GM18870 (cell line): ENCODE measurements around the gene TLN1.
A peak's percentile ranks its signal among the peaks of the same experiment; 100 is the strongest.

ENCODE experiments used
- ATAC-seq: cut with Tn5 transposase; IDR thresholded peaks from one replicate; pipeline ENCODE4 v1.9.1; 2021; ENCODE audit warnings: moderate library complexity; ENCODE audit not compliant: unreplicated experiment

The TLN1 gene

DNA sequence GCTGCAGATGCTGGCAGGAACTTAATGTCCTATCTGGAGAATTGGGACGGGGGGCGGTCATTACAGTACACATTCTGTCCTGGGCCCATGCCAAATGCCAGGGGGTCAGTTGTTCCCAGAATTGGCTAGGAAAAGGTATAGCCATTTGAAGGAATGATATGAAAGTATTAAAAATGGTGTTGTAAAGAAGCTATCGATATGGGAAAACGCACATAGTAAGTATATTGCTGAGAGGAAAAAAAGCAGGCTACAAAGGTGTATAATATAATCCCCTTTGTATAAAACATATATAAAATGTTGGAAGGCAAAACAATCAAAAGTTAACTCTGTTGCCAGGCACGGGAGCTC, 66.5 kb downstream of the TLN1 start:
- no peak for ATAC-seq

DNA sequence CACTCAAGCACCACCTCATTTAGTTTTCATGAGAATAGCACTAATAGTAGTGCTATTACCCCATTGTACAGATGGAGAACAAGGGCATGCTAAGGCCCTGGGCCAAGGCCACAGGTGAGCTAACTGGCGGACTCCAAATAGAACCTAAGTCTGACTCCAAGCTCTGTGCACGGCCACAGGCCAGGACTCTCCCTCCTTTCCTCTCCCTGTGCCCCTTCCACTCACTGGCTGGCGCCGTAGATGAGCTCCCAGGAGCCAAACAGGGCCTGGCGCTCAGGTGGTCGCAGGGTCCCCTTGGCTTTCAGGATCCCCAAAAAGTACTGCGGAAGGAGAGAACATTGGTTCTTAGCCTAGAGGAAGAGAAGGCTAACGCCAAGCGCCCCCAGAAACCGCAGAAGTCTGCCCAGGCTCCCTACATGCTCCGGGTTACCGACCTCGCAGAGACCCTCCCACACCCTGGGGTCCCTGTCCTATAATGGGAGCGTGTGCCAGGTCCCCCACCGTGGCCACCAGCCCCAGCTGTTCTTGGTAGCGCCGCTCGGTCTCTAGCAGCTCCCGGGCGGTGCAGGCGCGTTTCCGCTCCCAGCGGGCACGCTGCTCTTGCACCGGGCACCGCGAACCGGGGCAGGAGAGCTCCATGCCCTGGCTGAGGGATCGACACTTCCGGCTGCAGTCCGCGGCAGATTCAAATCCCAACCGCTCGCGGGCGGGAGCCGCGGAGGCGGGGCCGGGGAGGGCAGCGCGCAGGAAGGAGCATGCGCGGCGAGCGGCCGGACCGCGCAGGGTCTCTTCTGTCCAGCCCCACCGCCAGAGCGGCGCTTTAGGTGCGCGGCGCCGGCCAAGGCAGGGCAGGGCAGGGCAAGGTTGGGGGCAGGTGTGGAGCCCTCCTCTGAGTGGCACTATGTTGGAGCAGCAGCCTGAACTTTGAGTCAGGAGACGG, 67.2 kb downstream of the TLN1 start, which contains the start of gene ARHGEF39:
TSS of gene ARHGEF39 (minus strand) at position 665 of the 940 bp plus-strand sequence. CDS start at position 639, 26 bp downstream.
- ATAC-seq: no peak

DNA sequence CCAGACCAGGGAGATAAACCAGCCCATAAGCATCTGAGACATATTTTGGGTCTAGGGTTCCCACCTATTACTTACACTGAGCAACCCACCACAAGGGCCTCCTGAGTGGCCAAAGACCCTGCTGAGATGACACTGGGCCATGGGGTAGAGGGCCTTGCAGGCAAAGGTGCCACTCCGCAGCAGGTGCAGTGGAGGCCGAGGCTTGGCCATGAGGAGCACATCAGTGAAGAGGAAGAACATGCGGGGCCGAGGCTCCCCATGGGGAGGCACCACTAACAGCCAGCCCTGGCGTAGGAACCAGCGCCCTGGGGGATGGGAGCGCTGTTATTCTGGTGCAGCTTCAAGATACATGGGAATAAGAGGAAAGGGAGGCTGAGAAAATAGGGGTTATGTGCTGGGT, 69.6 kb downstream of the TLN1 start:
- ATAC-seq: no peak

- no peak for ATAC-seq
Observed at GRCh38 chr9:35661756-35662350, 70.1 kb downstream of the TLN1 start.

GRCh38 chr9:35660966-35661415, 71.0 kb downstream of the TLN1 start:
- no peak for ATAC-seq

DNA sequence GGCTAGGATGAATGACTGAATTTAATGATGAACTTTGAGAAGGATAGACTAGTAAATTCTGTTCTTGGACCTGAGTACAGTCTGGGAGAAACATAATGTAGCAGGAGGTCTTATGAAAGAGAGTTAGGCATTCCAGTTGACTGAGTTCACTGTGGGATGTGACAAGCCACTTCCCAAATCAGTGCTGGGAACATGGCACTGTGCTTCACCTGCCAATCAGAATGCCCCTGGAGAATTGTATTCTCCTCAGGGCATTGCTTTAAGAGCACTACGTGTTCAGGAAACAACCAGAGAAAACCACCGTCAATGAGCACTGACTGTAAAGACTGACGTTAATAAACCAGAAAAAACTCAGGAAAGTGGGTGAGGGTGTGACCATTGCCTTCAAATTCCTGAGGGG, 72.7 kb downstream of the TLN1 start:
- no peak for ATAC-seq

GRCh38 chr9:35658968-35659220, 73.1 kb downstream of the TLN1 start:
- ATAC-seq: no peak

DNA sequence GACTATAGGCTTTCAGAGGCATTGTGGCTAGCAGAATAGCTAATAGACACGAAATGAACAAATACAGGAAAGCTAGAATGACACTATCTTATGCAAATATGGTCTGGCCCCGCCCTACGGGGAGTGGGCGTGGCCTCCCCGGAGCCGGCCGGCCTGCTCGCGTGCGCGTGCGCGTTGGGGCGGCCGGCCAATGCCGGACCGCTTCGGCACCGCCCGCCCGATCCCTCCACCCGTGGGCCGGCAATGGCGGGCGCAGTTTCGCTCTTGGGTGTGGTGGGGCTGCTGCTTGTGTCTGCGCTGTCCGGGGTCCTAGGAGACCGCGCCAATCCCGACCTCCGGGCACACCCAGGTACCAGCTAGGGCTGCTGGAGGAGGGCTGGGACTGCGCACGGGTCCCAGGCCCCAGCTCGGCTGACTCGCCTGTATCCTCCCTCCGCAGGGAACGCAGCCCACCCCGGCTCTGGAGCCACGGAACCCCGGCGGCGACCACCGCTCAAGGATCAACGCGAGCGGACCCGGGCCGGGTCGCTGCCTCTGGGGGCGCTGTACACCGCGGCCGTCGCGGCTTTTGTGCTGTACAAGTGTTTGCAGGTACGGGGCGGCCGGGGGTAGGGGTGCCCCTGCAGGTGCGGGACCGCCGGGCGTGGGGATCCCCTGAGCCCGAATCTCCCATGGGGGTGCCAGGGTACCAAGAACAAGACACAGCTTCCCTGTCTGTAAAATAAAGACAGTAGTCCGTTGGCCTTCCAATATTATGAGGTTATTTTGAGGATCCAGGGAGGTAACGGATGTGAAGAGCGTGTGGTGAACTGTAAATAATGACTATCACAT, 73.6 kb downstream of the TLN1 start, which contains the start of gene CCDC107:
TSS of gene CCDC107 (plus strand) at position 156 of the 831 bp plus-strand sequence. CDS start at position 244, 88 bp downstream.
- peak; percentile 45 for ATAC-seq

- peak; percentile 87 for ATAC-seq
Observed at GRCh38 chr9:35657546-35658136, 74.4 kb downstream of the TLN1 start, which contains the start of gene RMRP. TSS of gene RMRP (minus strand) at chr9:35658019.

DNA sequence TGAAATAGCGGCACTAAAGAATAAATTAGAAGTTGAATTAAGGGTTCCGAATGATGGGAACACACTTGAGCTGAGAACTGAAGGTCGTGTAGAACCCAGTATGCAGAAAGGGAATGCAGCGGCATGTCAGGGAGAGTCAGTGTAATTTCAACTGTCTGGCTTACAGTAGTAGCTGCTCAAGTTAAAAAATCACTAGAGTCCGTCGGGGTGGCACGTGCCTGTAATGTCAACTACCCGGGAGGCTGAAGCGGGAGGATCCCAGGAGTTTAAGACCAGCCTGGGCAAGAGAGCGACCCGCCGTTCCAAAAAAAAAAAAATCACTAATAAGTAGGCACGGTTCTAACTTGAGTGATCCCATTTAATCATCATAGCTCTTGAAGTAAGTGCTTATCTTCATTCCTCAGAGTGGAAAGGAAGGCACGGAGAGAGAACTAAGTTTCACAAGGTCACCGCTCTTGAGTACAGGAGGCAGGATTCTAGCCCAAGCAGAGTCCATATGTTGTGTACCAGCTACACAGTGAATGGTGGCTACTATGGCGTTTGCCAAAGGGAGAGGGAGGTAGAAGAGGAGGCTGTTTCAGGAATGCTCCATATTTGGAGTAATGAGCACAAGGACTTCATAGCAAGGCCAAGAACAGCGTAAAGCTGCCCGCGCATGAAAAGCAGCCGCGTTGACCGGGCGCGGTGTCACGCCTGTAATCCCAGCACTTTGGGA, 75.0 kb downstream of the TLN1 start:
- no peak for ATAC-seq

DNA sequence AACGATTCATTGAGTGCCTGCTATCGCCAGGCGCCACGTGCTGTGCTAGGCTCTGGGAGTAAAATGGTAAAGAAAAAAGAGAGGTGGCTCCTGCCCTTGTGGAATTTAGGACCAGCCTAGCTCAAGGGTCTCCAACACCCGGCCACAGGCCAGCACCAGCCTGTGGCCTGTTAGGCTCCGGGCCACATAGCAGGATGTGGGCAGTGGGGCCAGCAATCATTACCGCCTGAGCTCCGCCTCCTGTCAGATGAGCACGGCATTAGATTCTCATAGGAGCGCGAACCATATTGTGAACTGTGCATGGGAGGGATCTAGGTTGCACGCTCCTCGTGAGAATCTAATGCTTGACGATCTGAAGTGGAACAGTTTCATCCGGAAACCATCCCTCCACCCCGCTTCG, 75.6 kb downstream of the TLN1 start:
- ATAC-seq: no peak

GRCh38 chr9:35653611-35654010, 78.4 kb downstream of the TLN1 start:
- ATAC-seq: no peak

DNA sequence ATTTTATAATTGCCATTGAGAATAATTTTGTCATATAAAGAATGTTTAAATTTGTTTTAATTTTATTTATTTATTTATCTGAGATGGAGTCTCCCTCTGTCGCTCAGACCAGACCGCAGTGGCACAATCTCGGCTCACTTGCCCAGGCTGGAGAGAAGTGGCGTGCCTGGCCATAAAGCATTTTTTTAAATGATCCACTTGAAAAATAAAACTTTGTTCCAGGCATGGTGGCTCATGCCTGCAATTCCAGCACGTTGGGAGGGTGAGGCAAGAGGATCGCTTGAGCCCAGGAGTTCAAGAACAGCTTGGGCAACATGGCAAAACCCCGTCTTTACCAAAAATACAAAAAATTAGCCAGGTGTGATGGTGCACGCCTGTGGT, 79.2 kb downstream of the TLN1 start:
- no peak for ATAC-seq

GRCh38 chr9:35651956-35652828, 79.8 kb downstream of the TLN1 start:
- ATAC-seq: no peak

DNA sequence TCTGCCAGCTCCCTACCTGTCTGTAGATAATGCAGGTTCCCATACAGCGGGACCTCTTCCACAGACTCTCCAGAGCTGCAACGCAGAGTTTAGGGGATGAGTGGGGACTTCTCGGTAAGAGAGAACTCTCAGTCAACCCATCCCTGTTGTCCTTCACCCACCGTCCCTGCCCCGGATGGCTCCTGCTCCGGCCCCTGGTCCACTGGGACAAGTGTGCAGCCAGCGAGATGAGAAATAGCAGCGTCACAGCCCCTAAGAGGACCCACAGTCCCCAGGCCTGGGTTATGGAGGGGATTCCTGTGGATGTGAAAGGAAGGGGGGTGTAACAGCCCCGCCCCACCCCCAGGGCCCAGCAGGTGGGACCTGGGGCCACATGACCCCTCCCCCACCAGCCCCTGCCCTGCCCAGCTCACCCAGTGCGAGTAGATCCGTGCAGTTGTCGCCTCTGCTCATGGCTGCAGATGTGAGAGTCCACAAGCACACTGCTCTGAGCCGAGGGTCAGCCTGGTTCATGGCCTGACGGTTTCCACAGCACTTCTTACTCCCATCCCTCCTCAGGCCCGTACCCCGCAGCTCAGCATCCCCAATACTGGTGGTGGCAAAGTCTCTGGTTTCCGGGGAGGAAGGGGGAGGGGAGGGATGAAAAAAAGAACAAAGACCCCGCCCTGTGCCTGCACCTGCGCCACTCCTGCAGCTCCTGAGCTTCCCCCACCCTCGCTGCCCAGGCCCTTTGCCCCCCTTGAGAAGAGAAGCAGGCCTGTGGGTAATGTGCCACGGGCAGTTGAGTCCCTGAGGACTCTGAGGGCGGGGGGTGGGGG, 81.4 kb downstream of the TLN1 start, which contains the start of gene SIT1:
TSS of gene SIT1 (minus strand) at position 591 of the 818 bp plus-strand sequence. CDS start at position 513, 78 bp downstream.
- no peak for ATAC-seq

DNA sequence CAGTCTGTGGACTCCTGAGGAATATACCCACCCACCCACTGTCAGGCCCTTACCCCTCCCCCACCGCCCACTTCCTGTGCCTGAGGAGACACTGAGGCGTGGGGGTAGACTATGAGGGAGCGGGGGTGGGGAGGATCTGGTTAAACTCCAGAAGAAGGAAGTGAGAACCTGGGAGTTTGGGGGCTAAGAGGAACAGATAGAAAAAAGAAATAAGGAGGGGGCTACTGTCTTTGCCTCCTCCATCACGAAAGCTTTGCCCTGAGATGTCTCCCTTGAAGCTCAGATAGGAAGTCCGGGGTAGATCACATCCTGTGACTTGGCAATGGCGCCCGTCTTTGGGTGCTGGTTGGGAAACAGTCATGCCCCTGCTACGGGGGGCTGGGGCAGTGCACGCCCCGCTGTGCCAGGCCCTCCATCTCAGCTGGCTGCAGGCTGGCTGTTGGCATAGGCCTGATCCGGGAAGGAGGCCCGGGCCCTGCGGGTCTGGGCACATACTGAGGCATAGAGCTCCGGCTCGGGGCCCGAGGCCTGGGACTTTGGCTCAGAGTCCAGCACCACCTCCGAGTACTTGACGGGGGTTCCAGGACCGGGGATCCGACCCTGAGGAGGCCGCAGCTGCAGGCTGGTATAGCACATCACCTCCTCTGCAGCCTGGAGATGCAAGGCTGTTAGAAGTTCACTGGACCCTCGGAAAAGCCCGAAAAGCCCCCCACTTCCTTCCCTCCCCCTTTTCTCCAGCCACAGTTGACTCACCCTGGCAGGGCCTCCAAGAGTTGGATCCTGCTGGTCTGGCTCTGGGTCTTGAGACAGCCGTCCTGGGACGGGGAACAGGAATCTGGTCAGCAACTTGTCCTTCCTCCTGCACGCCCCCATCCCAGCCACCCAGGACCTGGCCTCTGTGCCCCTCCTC, 82.3 kb downstream of the TLN1 start:
- no peak for ATAC-seq
